Mucosa of rectum (tissue), 2 donors: ENCODE measurements around the gene UBA6.

Source experiments
- H3K27ac ChIP-seq, 2 donors: one replicate each; pipeline ENCODE4 v1.7.0; 2013; ENCODE audit warnings: inconsistent platforms in 2 of 2, low read depth in 2 of 2, low read length in 2 of 2
- H3K27me3 ChIP-seq, 2 donors: one replicate each; pipeline ENCODE4 v1.7.0; 2013; ENCODE audit warnings: low read length in 2 of 2; ENCODE audit not compliant: control insufficient read depth in 2 of 2, insufficient read depth in 2 of 2
- H3K36me3 ChIP-seq, 2 donors: one replicate each; pipeline ENCODE4 v1.7.0; 2013; ENCODE audit warnings: low read length in 2 of 2; ENCODE audit not compliant: control insufficient read depth in 2 of 2, insufficient read depth in 2 of 2
- H3K4me1 ChIP-seq, 2 donors: one replicate each; pipeline ENCODE4 v1.7.0; 2013; ENCODE audit warnings: low read length in 2 of 2, mild to moderate bottlenecking in 1 of 2; ENCODE audit not compliant: control insufficient read depth in 2 of 2, insufficient read depth in 2 of 2
- H3K4me3 ChIP-seq, 2 donors: one replicate each; pipeline ENCODE4 v1.7.0; 2013; ENCODE audit warnings: low read length in 2 of 2
- H3K9ac ChIP-seq, 2 donors: one replicate each; pipeline ENCODE4 v1.7.0; 2013; ENCODE audit warnings: low read length in 2 of 2, low read depth in 1 of 2, mild to moderate bottlenecking in 1 of 2
- H3K9me3 ChIP-seq, 2 donors: one replicate each; pipeline ENCODE4 v1.7.0; 2013; ENCODE audit warnings: low read length in 2 of 2; ENCODE audit not compliant: control insufficient read depth in 2 of 2
- donor health status: healthy.
- donor health status: Normal muscosa, but diverticular disease.

Gene UBA6

GRCh38 chr4:67570537-67570936 lies 130.4 kb downstream of the UBA6 start:
- no peaks in the 10 kb centered on the region for H3K27me3 ChIP-seq
- H3K27ac ChIP-seq, result no peak overlapping the region
- H3K9ac ChIP-seq, result no peak overlapping the region
- H3K9me3 ChIP-seq, result no peaks in the 10 kb centered on the region
- no peaks in the 10 kb centered on the region for H3K4me1 ChIP-seq
- H3K4me3 ChIP-seq, result no peak overlapping the region
- H3K36me3 ChIP-seq, result no peaks in the 10 kb centered on the region

DNA sequence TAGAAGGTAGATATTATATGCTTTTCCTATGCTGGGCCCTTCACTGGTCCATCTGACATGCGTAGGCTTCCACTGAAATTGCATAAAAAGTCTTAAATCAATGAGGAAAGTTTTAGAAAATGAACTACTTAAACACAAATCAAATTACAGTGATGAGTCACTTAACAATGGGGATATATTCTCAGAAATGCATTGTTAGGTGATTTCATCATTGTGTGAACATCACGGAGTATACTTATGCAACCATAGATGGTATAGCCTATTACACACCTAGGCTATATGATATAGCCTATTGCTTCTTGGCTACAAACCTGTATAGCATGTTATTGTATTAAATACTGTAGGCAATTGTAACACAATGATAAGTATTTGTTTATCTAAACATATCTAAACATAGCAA lies 132.1 kb downstream of the UBA6 start:
- Histone ChIP-seq H3K27me3 (no peaks in the 10 kb centered on the region), H3K9me3 (no peaks in the 10 kb centered on the region), H3K4me1 (no peaks in the 10 kb centered on the region), H3K36me3 (no peaks in the 10 kb centered on the region), H3K9ac (no peak overlapping the region), H3K27ac (no peak overlapping the region), H3K4me3 (no peak overlapping the region)

- H3K9ac ChIP-seq, result no peak overlapping the region
- H3K27ac ChIP-seq, result no peak overlapping the region
Measured at GRCh38 chr4:67566335-67566734, 134.6 kb downstream of the UBA6 start.

GRCh38 chr4:67565284-67565683 lies 135.7 kb downstream of the UBA6 start:
- no peaks in the 10 kb centered on the region for H3K36me3 ChIP-seq
- H3K4me3 ChIP-seq, result no peak overlapping the region
- H3K9me3 ChIP-seq, result no peaks in the 10 kb centered on the region
- H3K4me1 ChIP-seq, result no peaks in the 10 kb centered on the region
- no peak overlapping the region for H3K9ac ChIP-seq
- no peak overlapping the region for H3K27ac ChIP-seq
- H3K27me3 ChIP-seq, result no peaks in the 10 kb centered on the region

More at GRCh38 chr4:67566335-67566734, 134.6 kb downstream of the UBA6 start:
- Histone ChIP-seq H3K4me1 (no peaks in the 10 kb centered on the region), H3K36me3 (no peaks in the 10 kb centered on the region), H3K4me3 (no peak overlapping the region), H3K9me3 (no peaks in the 10 kb centered on the region), H3K27me3 (no peaks in the 10 kb centered on the region)
